Loucy (cell line): ENCODE results near the gene RBFOX2.
A peak's percentile ranks its signal among the peaks of the same experiment; 100 is the strongest.
"Not testable (repeated sequence)": the region's sequence is repeated elsewhere in the genome, so short reads cannot be mapped to it uniquely, and the experiment has no call there.

Experiments
- H2AFZ ChIP-seq: fragments of 200-600 bp; sonication (generic); 2 replicates; pipeline ENCODE4 v1.6.0; 2016; ENCODE audit warnings: antibody characterized with exemption, mild to moderate bottlenecking, low read length, moderate library complexity
- H3F3A ChIP-seq: fragments of 200-600 bp; 2 replicates; pipeline ENCODE4 v1.6.0; 2016; ENCODE audit warnings: antibody characterized with exemption, low read depth, mild to moderate bottlenecking
- H3K27me3 ChIP-seq: fragments of 200-600 bp; sonication (generic); 2 replicates; pipeline ENCODE4 v1.6.1; 2014; ENCODE audit warnings: low read length, mild to moderate bottlenecking; ENCODE audit not compliant: insufficient read depth, poor library complexity, severe bottlenecking
- H3K36me3 ChIP-seq: fragments of 200-600 bp; sonication (generic); 2 replicates; pipeline ENCODE4 v1.6.1; 2016; ENCODE audit warnings: low read length; ENCODE audit not compliant: insufficient read depth
- H3K4me1 ChIP-seq: fragments of 200-600 bp; sonication (generic); 2 replicates; pipeline ENCODE4 v1.5.1; 2014; ENCODE audit warnings: low read length, mild to moderate bottlenecking; ENCODE audit not compliant: insufficient read depth, poor library complexity, severe bottlenecking
- H3K4me2 ChIP-seq: fragments of 200-600 bp; sonication (generic); 2 replicates; pipeline ENCODE4 v1.6.0; 2014; ENCODE audit warnings: antibody characterized with exemption, low read length, low read depth, mild to moderate bottlenecking; ENCODE audit not compliant: poor library complexity, severe bottlenecking
- H3K4me3 ChIP-seq: fragments of 200-600 bp; sonication (generic); 2 replicates; pipeline ENCODE4 v1.5.1; 2014; ENCODE audit warnings: low read length, mild to moderate bottlenecking, mixed read lengths; ENCODE audit not compliant: poor library complexity, severe bottlenecking
- H3K79me2 ChIP-seq: fragments of 200-600 bp; sonication (generic); 2 replicates; pipeline ENCODE4 v1.6.1; 2014; ENCODE audit warnings: low read length; ENCODE audit not compliant: insufficient read depth
- H3K9ac ChIP-seq: fragments of 200-600 bp; sonication (generic); 2 replicates; pipeline ENCODE4 v1.6.0; 2014; ENCODE audit warnings: mild to moderate bottlenecking, low read depth, low read length, moderate library complexity; ENCODE audit not compliant: poor library complexity, severe bottlenecking
- H3K9me2 ChIP-seq: fragments of 200-600 bp; sonication (generic); replicated peaks from 2 replicates; pipeline ENCODE4 v1.6.1; 2016; ENCODE audit warnings: low read depth, low read length, mixed read lengths
- H3K9me3 ChIP-seq: fragments of 200-600 bp; sonication (generic); 2 replicates; pipeline ENCODE4 v1.6.1; 2014; ENCODE audit warnings: mild to moderate bottlenecking, antibody characterized with exemption, low read length, low read depth; ENCODE audit not compliant: insufficient read depth
- H4K20me1 ChIP-seq: fragments of 200-600 bp; sonication (generic); 2 replicates; pipeline ENCODE4 v1.6.0; 2014; ENCODE audit warnings: antibody characterized with exemption, low read length, mild to moderate bottlenecking; ENCODE audit not compliant: insufficient read depth, poor library complexity, severe bottlenecking
- EZH2phosphoT487 ChIP-seq: fragments of 200-600 bp; IDR thresholded peaks from 2 replicates; pipeline ENCODE4 v1.6.1; 2018; ENCODE audit warnings: antibody characterized with exemption, mild to moderate bottlenecking, moderate library complexity, borderline replicate concordance
- TF ChIP-seq, protein P1 (sequence below): fragments of 200-600 bp; sonication (generic); conservative IDR thresholded peaks from 2 replicates; pipeline ENCODE4 v1.5.1; 2014; ENCODE audit warnings: mild to moderate bottlenecking, antibody characterized with exemption, low read length

RBFOX2 gene

DNA sequence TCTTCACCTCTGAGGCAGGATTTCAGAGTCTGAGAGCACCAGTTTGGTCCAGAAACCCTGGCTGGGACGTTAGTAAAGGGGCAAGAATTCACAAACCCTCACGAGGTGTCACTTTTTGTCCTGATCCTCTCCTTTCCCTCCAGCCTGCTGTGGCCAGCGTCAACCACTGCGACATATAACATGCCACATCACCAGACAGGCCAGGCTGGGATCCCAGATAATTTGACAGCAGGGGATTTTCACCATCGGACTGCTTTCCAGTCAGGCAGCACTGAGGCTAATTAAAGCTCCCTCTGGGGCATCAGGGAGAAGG is 36.8 kb upstream of the RBFOX2 start:
- Histone ChIP-seq H3K4me1 (peaks cover 4% of the 10 kb centered on the region), H3K27me3 (no peaks in the 10 kb centered on the region), H3K36me3 (no peaks in the 10 kb centered on the region), H3K79me2 (no peaks in the 10 kb centered on the region), H3K9me2 (no peaks in the 10 kb centered on the region), H4K20me1 (no peaks in the 10 kb centered on the region), H3K9ac (peak overlapping the region; percentile 65), H3F3A (no peaks in the 10 kb centered on the region), H3K4me2 (peak overlapping the region; percentile 85), H3K9me3 (no peaks in the 10 kb centered on the region), H3K4me3 (peak overlapping the region; percentile 74), H2AFZ (peak overlapping the region; percentile 99)
- no peak for TF ChIP-seq EZH2phosphoT487
- TF ChIP-seq, protein P1, sequence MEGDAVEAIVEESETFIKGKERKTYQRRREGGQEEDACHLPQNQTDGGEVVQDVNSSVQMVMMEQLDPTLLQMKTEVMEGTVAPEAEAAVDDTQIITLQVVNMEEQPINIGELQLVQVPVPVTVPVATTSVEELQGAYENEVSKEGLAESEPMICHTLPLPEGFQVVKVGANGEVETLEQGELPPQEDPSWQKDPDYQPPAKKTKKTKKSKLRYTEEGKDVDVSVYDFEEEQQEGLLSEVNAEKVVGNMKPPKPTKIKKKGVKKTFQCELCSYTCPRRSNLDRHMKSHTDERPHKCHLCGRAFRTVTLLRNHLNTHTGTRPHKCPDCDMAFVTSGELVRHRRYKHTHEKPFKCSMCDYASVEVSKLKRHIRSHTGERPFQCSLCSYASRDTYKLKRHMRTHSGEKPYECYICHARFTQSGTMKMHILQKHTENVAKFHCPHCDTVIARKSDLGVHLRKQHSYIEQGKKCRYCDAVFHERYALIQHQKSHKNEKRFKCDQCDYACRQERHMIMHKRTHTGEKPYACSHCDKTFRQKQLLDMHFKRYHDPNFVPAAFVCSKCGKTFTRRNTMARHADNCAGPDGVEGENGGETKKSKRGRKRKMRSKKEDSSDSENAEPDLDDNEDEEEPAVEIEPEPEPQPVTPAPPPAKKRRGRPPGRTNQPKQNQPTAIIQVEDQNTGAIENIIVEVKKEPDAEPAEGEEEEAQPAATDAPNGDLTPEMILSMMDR: no peak

DNA sequence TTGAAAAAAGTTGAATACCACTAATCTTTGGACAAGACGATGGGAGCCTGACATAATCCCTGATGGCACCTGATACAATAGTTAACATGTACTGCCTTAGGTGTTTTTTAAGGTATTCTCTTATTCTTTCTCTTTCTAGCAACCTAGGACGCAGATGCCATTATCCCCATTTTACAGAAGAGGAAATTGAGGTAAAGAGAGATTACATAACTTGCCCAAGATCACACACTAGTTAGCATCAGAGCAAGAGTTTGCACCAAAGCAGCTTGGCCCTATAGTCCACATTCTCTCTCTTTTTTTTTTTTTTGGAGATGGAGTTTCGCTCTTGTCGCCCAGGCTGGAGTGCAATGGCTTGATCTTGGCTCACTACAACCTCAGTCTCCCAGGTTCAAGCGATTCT is 35.7 kb upstream of the RBFOX2 start:
- Histone ChIP-seq H3K4me3 (no peak overlapping the region), H2AFZ (no peak overlapping the region), H3K9me2 (no peaks in the 10 kb centered on the region), H3K4me2 (no peak overlapping the region), H3K27me3 (no peaks in the 10 kb centered on the region), H3K9me3 (no peaks in the 10 kb centered on the region), H3K36me3 (no peaks in the 10 kb centered on the region), H3K4me1 (peaks cover 4% of the 10 kb centered on the region), H3F3A (no peaks in the 10 kb centered on the region), H3K79me2 (no peaks in the 10 kb centered on the region), H3K9ac (no peak overlapping the region), H4K20me1 (no peaks in the 10 kb centered on the region)
- TF ChIP-seq, protein P1: no peak

DNA sequence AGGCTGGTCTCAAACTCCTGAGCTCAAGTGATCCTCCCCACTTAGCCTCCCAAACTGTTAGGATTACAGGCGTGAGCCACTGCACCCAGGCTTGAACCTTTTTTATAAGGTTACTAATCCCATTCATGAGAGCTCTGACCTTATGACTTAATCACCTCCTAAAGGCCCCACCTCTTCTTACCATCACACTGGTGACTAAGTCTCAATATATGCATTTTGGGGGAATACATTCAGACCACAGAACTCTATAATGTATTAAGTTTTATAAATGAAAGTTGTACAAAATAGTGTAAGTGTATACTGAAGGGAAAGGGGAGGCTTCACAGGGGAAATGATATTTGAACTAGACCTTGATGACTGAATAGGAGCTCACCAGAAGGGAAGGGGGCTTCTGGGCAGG is 28.4 kb upstream of the RBFOX2 start:
- Histone ChIP-seq H2AFZ (no peak overlapping the region), H3K79me2 (no peaks in the 10 kb centered on the region), H3K4me1 (peaks cover 10% of the 10 kb centered on the region), H3K9ac (no peak overlapping the region), H3K4me2 (no peak overlapping the region), H3F3A (no peaks in the 10 kb centered on the region), H3K36me3 (no peaks in the 10 kb centered on the region), H4K20me1 (no peaks in the 10 kb centered on the region), H3K9me3 (no peaks in the 10 kb centered on the region), H3K4me3 (no peak overlapping the region), H3K9me2 (no peaks in the 10 kb centered on the region), H3K27me3 (no peaks in the 10 kb centered on the region)
- no peak for TF ChIP-seq EZH2phosphoT487

DNA sequence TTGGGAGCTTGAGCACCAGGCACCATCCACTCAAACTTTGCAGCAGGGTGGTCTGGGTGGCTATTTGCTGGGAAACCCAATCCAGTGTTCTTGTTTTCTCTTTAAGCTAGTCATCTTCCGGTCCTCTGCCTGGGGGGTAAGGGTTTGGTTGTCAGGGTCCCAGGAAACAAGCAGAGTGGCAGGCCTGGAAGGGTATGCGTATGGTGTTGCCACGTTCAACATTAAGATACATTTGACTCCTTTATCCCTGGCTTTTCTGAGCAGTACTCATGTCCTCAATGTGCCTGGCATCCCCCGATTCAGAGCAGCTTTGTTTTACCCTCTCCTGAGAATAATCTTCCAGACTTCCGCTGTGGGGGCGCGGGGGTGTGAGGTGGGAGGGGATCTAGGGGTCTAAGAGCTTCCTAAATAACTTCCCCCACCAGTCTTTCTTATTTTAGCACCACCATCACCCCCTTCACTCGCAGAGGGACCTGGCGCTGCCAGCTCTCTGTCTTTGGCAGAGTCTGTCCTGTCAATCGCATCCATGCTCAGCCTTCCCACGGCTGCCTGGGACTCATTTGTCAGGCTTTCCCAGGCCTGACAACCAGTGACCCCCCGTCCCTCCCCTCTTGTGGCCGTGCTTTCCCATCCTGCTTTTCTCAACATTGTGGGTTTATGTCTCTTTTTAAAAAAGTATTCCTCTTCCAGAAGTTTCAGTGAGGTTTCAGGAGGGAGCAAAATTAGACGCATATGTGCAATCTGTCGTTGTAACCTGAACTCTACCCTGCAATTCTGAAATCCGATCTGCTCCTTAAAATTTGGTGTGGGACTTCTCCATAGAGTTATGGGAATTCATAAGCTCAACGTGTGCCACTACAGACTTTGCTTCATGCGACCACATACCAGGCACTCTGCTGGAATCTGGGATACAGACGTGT is 27.0 kb upstream of the RBFOX2 start:
- Histone ChIP-seq H3F3A (no peaks in the 10 kb centered on the region), H3K9me2 (no peaks in the 10 kb centered on the region), H2AFZ (no peak overlapping the region), H3K9me3 (no peaks in the 10 kb centered on the region), H4K20me1 (no peaks in the 10 kb centered on the region), H3K9ac (no peak overlapping the region), H3K4me1 (peaks cover 10% of the 10 kb centered on the region), H3K4me3 (no peak overlapping the region), H3K27me3 (no peaks in the 10 kb centered on the region), H3K79me2 (no peaks in the 10 kb centered on the region), H3K4me2 (no peak overlapping the region), H3K36me3 (no peaks in the 10 kb centered on the region)
- TF ChIP-seq EZH2phosphoT487: no peak
- TF ChIP-seq, protein P1: no peak

DNA sequence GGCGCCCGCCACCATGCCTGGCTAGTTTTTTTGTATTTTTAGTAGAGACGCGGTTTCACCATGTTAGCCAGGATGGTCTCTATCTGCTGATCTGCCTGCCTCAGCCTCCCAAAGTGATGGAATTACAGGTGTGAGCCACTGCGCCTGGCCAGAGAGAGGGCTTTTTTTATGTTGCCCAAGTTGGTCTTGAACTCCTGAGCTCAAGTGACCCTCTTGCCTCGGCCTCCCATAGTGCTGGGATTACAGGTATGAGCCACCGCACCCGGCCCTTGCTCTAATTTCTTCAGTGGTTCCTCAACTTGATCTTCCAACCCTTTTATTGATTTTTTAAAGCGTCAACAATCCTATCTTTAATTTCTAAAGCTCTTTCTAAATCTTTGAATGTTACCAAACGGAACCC is 25.8 kb upstream of the RBFOX2 start:
- not testable (repeated sequence) for H3K27me3 ChIP-seq, H4K20me1 ChIP-seq, H3K9me2 ChIP-seq, H3K9ac ChIP-seq, H3K4me2 ChIP-seq, H3K4me3 ChIP-seq, H3K79me2 ChIP-seq, H3K36me3 ChIP-seq, H2AFZ ChIP-seq, H3K9me3 ChIP-seq, H3F3A ChIP-seq
- H3K4me1 ChIP-seq: peaks cover 10% of the 10 kb centered on the region
